HG02870 (cell line): ENCODE data around the gene VIPR1.
"Not testable (repeated sequence)": the region's sequence is repeated elsewhere in the genome, so short reads cannot be mapped to it uniquely, and the experiment has no call there.

Source experiments
- ATAC-seq: cut with Tn5 transposase; IDR thresholded peaks from one replicate; pipeline ENCODE4 v1.9.1; 2021; ENCODE audit warnings: mild to moderate bottlenecking, moderate library complexity; ENCODE audit not compliant: unreplicated experiment

Gene VIPR1

GRCh38 chr3:42569593-42570142 lies 67.2 kb downstream of the VIPR1 start:
- no peak for ATAC-seq

- ATAC-seq, result no peak
Measured at GRCh38 chr3:42572278-42572677, 69.8 kb downstream of the VIPR1 start.

- no peak for ATAC-seq
Measured at GRCh38 chr3:42575137-42575741, 72.8 kb downstream of the VIPR1 start.

- ATAC-seq, result no peak
Measured at GRCh38 chr3:42578054-42578453, 75.6 kb downstream of the VIPR1 start.

- not testable (repeated sequence) for ATAC-seq
Measured at GRCh38 chr3:42579346-42579745, 76.9 kb downstream of the VIPR1 start.

GRCh38 chr3:42581400-42581708 lies 78.9 kb downstream of the VIPR1 start:
- no peak for ATAC-seq

GRCh38 chr3:42581709-42582473 lies 79.4 kb downstream of the VIPR1 start, which contains the start of gene SEC22C:
SEC22C (minus strand) TSS chr3:42581967; CDS start chr3:42569046, 12,921 bp downstream.
- ATAC-seq, result peak; percentile 90

- no peak for ATAC-seq
Measured at GRCh38 chr3:42582474-42583070, 80.1 kb downstream of the VIPR1 start.
